Activated naive CD4-positive, alpha-beta T cell treated with anti-CD3 and anti-CD28 coated beads, Interleukin-2, amount 10 ng/mL, durations not matched to agents 7 days and 5 days (primary cell): ENCODE measurements around the gene NT5DC4.
"Not testable (repeated sequence)": the region's sequence is repeated elsewhere in the genome, so short reads cannot be mapped to it uniquely, and the experiment has no call there.

Experiments used
- CTCF ChIA-PET: fragments of 350-600 bp; sonication (Branson Sonifier 250); formaldehyde crosslinking; loops from one replicate; lab custom pipeline; 2021; ENCODE audit warnings: antibody characterized with exemption; lab: Charles Lee
- DNase-seq: peaks from one replicate; pipeline ENCODE4 v3.0.0-alpha.2; 2020
- H3K27ac Mint-ChIP-seq: one replicate; pipeline ENCODE4 v1.8.0; 2021; ENCODE audit warnings: mild to moderate bottlenecking, moderate library complexity, mixed read lengths
- H3K27me3 Mint-ChIP-seq: one replicate; pipeline ENCODE4 v1.8.0; 2021; ENCODE audit warnings: mild to moderate bottlenecking, mixed read lengths
- H3K36me3 Mint-ChIP-seq: one replicate; pipeline ENCODE4 v1.8.0; 2021; ENCODE audit warnings: mixed read lengths
- H3K4me1 Mint-ChIP-seq: one replicate; pipeline ENCODE4 v1.8.0; 2021; ENCODE audit warnings: mixed read lengths
- H3K4me3 Mint-ChIP-seq: one replicate; pipeline ENCODE4 v1.8.0; 2021; ENCODE audit warnings: mild to moderate bottlenecking, moderate library complexity, mixed read lengths
- H3K9me3 Mint-ChIP-seq: one replicate; pipeline ENCODE4 v1.8.0; 2021; ENCODE audit warnings: mixed read lengths

The NT5DC4 gene

DNA sequence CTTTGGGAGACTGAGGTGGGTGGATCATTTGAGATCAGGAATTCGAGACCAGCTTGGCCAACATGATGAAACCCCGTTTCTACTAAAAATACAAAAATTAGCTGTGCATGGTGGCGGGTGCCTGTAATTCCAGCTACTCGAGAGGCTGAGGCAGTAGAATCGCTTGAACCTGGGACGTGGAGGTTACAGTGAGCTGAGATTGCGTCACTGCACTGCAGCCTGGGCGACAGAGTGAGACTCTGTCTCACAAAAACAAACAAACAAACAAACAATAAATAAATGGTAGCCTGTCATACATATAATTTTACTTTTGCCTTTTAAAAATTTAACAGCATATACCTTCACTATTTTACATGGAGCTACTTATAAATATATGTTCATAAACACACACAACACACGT is 13.9 kb upstream of the NT5DC4 start:
- Mint-ChIP-seq H3K4me1 (peaks cover 46% of the 10 kb centered on the region), H3K27me3 (peaks cover 43% of the 10 kb centered on the region)
- H3K36me3 Mint-ChIP-seq, result not testable (repeated sequence)

GRCh38 chr2:112708968-112709367 is 11.9 kb upstream of the NT5DC4 start:
- Mint-ChIP-seq H3K27me3 (peaks cover 63% of the 10 kb centered on the region), H3K36me3 (no peaks in the 10 kb centered on the region), H3K9me3 (no peaks in the 10 kb centered on the region), H3K4me1 (peaks cover 46% of the 10 kb centered on the region), H3K27ac (no peak overlapping the region), H3K4me3 (no peak overlapping the region)
- CTCF ChIA-PET, result interaction anchor here (0.6 to 5.9 kb wide), 4 partner anchors 15 to 82 kb away, joined by 3 to 28 read pairs (median 9); no protein-coding TSS in a partner anchor
- no peak for DNase-seq

More for the DNA sequence above, 13.9 kb upstream of the NT5DC4 start:
- not testable (repeated sequence) for H3K27ac Mint-ChIP-seq, H3K9me3 Mint-ChIP-seq, DNase-seq, H3K4me3 Mint-ChIP-seq
- CTCF ChIA-PET, result interaction anchor here (1.8 to 5.9 kb wide), 6 partner anchors 16 to 107 kb away, joined by 4 to 28 read pairs (median 8); no protein-coding TSS in a partner anchor

DNA sequence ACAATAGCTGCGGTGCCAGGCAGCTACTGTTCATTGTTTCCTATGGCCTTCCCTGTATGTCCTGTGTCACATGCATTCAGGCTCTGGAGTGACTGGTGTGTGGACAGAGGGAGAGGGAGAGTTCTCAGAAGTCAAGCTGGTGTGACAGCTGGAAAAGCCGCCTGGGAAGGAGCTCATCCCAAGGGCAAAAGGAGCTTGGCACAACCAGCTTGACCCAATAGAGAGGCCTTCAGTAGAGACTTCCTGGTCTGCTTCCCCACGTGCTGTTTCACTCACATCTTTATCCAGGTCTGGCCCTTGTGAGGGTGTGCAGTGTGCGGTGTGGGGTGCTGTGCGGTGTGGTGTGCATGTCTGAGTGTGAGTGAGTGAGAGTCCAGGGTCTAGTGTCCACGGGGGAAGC is 11.1 kb upstream of the NT5DC4 start:
- H3K4me3 Mint-ChIP-seq, result no peak overlapping the region
- DNase-seq, result no peak
- no peak overlapping the region for H3K27ac Mint-ChIP-seq
- H3K36me3 Mint-ChIP-seq, result no peaks in the 10 kb centered on the region
- CTCF ChIA-PET, result interaction anchor here (0.6 to 2.9 kb wide), 3 partner anchors 15 to 28 kb away, joined by 3 to 7 read pairs (median 7); no protein-coding TSS in a partner anchor
- peaks cover 64% of the 10 kb centered on the region for H3K27me3 Mint-ChIP-seq
- peaks cover 46% of the 10 kb centered on the region for H3K4me1 Mint-ChIP-seq
- H3K9me3 Mint-ChIP-seq, result no peaks in the 10 kb centered on the region

DNA sequence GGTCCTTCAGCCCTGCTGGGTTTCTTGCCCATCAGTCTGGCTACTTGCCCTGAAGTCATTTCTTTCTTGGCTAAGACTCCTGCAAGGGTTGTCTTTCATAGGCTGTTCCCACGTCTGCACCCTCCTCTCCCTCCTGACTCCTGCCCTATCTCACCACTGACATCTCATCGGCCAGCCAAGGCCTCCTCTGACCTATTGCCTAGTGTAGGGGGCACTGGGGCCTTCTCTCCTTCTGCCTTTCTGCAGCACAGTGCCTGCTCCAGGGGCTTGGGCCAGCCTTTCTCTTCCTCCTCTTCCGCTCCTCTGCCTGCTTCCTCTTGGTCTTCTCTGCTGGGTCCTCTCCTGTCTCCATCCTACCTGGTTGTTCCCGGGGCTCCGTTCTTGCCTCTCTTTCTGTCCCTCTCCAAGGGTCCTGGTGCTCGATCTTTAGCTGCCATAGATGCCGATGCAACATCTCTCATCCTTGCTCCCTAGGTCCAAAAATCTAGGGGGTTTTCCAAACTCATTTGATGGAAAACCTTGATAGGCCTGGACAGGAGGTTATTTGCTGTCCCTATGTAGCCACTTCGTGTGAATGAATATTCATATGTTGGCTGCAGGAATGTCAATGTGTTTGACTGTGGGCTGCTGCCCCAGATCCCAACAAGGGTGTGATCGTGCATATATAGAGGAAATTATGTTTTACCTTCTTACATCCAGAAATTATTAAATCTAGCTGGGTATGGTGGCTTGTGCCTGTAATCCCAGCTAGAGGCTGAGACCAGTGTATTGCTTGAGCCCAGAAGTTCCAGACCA is 9.7 kb upstream of the NT5DC4 start:
- Mint-ChIP-seq H3K4me3 (no peak overlapping the region), H3K36me3 (no peaks in the 10 kb centered on the region), H3K4me1 (peaks cover 34% of the 10 kb centered on the region), H3K9me3 (no peaks in the 10 kb centered on the region), H3K27me3 (peaks cover 68% of the 10 kb centered on the region), H3K27ac (no peak overlapping the region)
- CTCF ChIA-PET, result interaction anchor here (1.0 to 1.4 kb wide), 2 partner anchors 13 to 16 kb away, joined by 4 read pairs; no protein-coding TSS in a partner anchor
- no peak for DNase-seq

- DNase-seq, result no peak
- Mint-ChIP-seq H3K27ac (no peak overlapping the region), H3K4me3 (no peak overlapping the region), H3K4me1 (peaks cover 21% of the 10 kb centered on the region), H3K9me3 (no peaks in the 10 kb centered on the region), H3K27me3 (peaks cover 62% of the 10 kb centered on the region), H3K36me3 (no peaks in the 10 kb centered on the region)
- CTCF ChIA-PET, result interaction anchor here (1.0 to 1.5 kb wide), 3 partner anchors 12 to 231 kb away, joined by 3 to 4 read pairs (median 4); no protein-coding TSS in a partner anchor
Measured at GRCh38 chr2:112712465-112712864, 8.4 kb upstream of the NT5DC4 start.

DNA sequence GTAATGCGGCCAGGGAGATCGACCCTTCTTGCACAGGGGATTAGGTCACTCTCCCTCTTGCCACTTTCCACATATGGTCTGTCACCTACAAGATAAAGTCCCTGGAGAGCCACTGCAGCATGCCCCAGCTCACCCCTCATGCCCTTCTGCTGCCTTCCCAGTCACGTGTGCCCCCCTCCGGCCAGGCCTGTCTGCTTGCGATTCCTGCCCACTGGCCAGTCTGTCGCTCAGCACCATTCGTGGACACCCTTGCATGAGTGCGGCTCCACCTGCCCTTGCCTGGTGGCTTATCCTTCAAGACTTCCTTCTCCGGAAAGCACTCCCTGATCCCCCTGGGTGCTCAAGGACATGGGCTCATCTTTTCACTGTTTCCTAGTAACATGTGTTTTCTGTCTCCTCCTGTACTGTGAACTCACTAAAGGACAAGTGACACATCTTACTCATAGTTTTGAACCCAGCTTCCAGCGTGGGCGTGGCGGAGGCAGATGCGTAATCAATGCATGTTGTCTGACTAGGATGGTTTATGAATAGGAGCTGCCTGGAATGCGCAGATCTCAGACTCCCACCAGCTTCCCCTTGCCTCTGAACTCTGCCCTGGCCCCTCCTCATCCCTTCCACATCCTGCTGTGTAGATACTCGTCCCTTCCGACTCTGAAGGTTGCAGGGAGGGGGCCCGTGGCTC is 7.8 kb upstream of the NT5DC4 start:
- CTCF ChIA-PET, result interaction anchor here (1.0 to 2.2 kb wide), 3 partner anchors 12 to 232 kb away, joined by 3 to 5 read pairs (median 4); no protein-coding TSS in a partner anchor
- H3K27ac Mint-ChIP-seq, result no peak overlapping the region

DNA sequence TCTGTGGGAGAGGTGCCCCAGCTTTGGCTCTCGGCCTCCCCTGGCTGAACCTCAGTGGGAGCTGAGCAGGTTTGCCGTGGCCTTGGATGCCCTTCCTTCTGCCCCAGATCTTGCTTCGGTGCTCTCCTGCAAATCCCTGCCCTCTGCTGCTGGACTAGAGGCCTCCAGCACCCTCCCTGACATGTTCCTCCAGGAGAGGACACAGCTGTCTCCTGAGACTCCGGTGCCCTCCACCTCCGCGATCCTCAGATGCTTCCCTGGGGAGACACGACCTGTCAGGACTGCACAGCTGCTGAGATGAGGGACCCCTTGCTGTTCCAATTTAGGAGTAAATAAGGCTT is 7.3 kb upstream of the NT5DC4 start:
- DNase-seq, result no peak
- no peaks in the 10 kb centered on the region for H3K9me3 Mint-ChIP-seq
- H3K27ac Mint-ChIP-seq, result no peak overlapping the region
- no peak overlapping the region for H3K4me3 Mint-ChIP-seq
- no peaks in the 10 kb centered on the region for H3K36me3 Mint-ChIP-seq
- CTCF ChIA-PET, result interaction anchor here (1.5 to 2.2 kb wide), 2 partner anchors 11 to 22 kb away, joined by 4 to 5 read pairs; no protein-coding TSS in a partner anchor
- H3K27me3 Mint-ChIP-seq, result peaks cover 67% of the 10 kb centered on the region
- H3K4me1 Mint-ChIP-seq, result peaks cover 10% of the 10 kb centered on the region

More for the DNA sequence above, 7.8 kb upstream of the NT5DC4 start:
- peaks cover 62% of the 10 kb centered on the region for H3K27me3 Mint-ChIP-seq
- DNase-seq, result no peak
- H3K9me3 Mint-ChIP-seq, result no peaks in the 10 kb centered on the region
- no peak overlapping the region for H3K4me3 Mint-ChIP-seq
- no peaks in the 10 kb centered on the region for H3K36me3 Mint-ChIP-seq
- H3K4me1 Mint-ChIP-seq, result peaks cover 15% of the 10 kb centered on the region

GRCh38 chr2:112713926-112714325 is 6.9 kb upstream of the NT5DC4 start:
- peaks cover 8% of the 10 kb centered on the region for H3K4me1 Mint-ChIP-seq
- H3K4me3 Mint-ChIP-seq, result no peak overlapping the region
- H3K27ac Mint-ChIP-seq, result no peak overlapping the region
- H3K9me3 Mint-ChIP-seq, result no peaks in the 10 kb centered on the region
- no peaks in the 10 kb centered on the region for H3K36me3 Mint-ChIP-seq
- DNase-seq, result no peak
- peaks cover 71% of the 10 kb centered on the region for H3K27me3 Mint-ChIP-seq
- CTCF ChIA-PET, result interaction anchor here (1.5 to 2.2 kb wide), 2 partner anchors 11 to 23 kb away, joined by 4 to 5 read pairs; no protein-coding TSS in a partner anchor

GRCh38 chr2:112714331-112714730 is 6.5 kb upstream of the NT5DC4 start:
- no peak overlapping the region for H3K4me3 Mint-ChIP-seq
- no peak overlapping the region for H3K27ac Mint-ChIP-seq
- H3K4me1 Mint-ChIP-seq, result peaks cover 4% of the 10 kb centered on the region
- H3K36me3 Mint-ChIP-seq, result no peaks in the 10 kb centered on the region
- H3K9me3 Mint-ChIP-seq, result no peaks in the 10 kb centered on the region
- DNase-seq, result no peak
- peaks cover 69% of the 10 kb centered on the region for H3K27me3 Mint-ChIP-seq
- CTCF ChIA-PET, result interaction anchor here (1.6 to 2.2 kb wide), 2 partner anchors 13 to 23 kb away, joined by 3 to 5 read pairs; no protein-coding TSS in a partner anchor

- Mint-ChIP-seq H3K4me1 (no peaks in the 10 kb centered on the region), H3K27ac (no peak overlapping the region), H3K9me3 (no peaks in the 10 kb centered on the region), H3K4me3 (no peak overlapping the region), H3K27me3 (peaks cover 69% of the 10 kb centered on the region), H3K36me3 (no peaks in the 10 kb centered on the region)
- DNase-seq, result no peak
- CTCF ChIA-PET, result interaction anchor here (0.9 to 2.2 kb wide), 4 partner anchors 14 to 115 kb away, joined by 3 to 5 read pairs (median 4); no protein-coding TSS in a partner anchor
Measured at GRCh38 chr2:112714836-112715631, 5.8 kb upstream of the NT5DC4 start.

GRCh38 chr2:112716094-112716493 is 4.7 kb upstream of the NT5DC4 start:
- not testable (repeated sequence) for H3K36me3 Mint-ChIP-seq, H3K27ac Mint-ChIP-seq, H3K9me3 Mint-ChIP-seq, DNase-seq, H3K4me3 Mint-ChIP-seq, H3K4me1 Mint-ChIP-seq
- peaks cover 70% of the 10 kb centered on the region for H3K27me3 Mint-ChIP-seq
- CTCF ChIA-PET, result interaction anchor here (1.6 kb wide), 1 partner anchor 116 kb away, joined by 4 read pairs; no protein-coding TSS in a partner anchor

DNA sequence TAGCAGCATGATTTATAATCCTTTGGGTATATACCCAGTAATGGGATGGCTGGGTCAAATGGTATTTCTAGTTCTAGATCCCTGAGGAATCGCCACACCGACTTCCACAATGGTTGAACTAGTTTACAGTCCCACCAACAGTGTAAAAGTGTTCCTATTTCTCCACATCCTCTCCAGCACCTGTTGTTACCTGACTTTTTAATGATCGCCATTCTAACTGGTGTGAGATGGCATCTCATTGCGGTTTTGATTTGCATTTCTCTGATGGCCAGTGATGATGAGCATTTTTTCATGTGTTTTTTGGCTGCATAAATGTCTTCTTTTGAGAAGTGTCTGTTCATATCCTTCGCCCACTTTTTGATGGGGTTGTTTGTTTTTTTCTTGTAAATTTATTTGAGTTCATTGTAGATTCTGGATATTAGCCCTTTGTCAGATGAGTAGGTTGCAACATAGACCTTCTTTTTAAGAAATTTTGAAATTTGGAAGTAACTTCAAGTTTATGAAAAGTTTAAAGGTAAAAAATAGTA is 3.9 kb upstream of the NT5DC4 start:
- not testable (repeated sequence) for H3K4me1 Mint-ChIP-seq, DNase-seq, H3K9me3 Mint-ChIP-seq, H3K27ac Mint-ChIP-seq, H3K36me3 Mint-ChIP-seq, H3K4me3 Mint-ChIP-seq
- H3K27me3 Mint-ChIP-seq, result peaks cover 74% of the 10 kb centered on the region
- CTCF ChIA-PET, result interaction anchor here (2.2 kb wide), 1 partner anchor 9 kb away, joined by 9 read pairs; no protein-coding TSS in a partner anchor

- H3K4me3 Mint-ChIP-seq, result no peak overlapping the region
- CTCF ChIA-PET, result interaction anchor here (0.6 to 2.2 kb wide), 3 partner anchors 7 to 96 kb away, joined by 3 to 9 read pairs (median 4); no protein-coding TSS in a partner anchor
- no peak for DNase-seq
- H3K27me3 Mint-ChIP-seq, result peaks cover 61% of the 10 kb centered on the region
- no peaks in the 10 kb centered on the region for H3K4me1 Mint-ChIP-seq
- no peaks in the 10 kb centered on the region for H3K36me3 Mint-ChIP-seq
- H3K9me3 Mint-ChIP-seq, result no peaks in the 10 kb centered on the region
- no peak overlapping the region for H3K27ac Mint-ChIP-seq
Measured at GRCh38 chr2:112718863-112719370, 1.9 kb upstream of the NT5DC4 start.
